HG03196 (cell line): ENCODE results near the gene KCNIP4.

ENCODE experiments used
- ATAC-seq: cut with Tn5 transposase; IDR thresholded peaks from one replicate; pipeline ENCODE4 v1.9.1; 2021; ENCODE audit not compliant: unreplicated experiment

The KCNIP4 gene

GRCh38 chr4:20890761-20891160, 1057.8 kb downstream of the KCNIP4 start:
- no peak for ATAC-seq

- ATAC-seq = no peak
Measured at GRCh38 chr4:20889901-20890300, 1058.7 kb downstream of the KCNIP4 start.

GRCh38 chr4:20883677-20884076, 1064.9 kb downstream of the KCNIP4 start:
- no peak for ATAC-seq

- no peak for ATAC-seq
Measured at GRCh38 chr4:20883231-20883630, 1065.3 kb downstream of the KCNIP4 start.

- ATAC-seq = no peak
Measured at GRCh38 chr4:20882500-20882899, 1066.1 kb downstream of the KCNIP4 start.

GRCh38 chr4:20881658-20882057, 1066.9 kb downstream of the KCNIP4 start:
- no peak for ATAC-seq

- no peak for ATAC-seq
Measured at GRCh38 chr4:20878806-20879205, 1069.8 kb downstream of the KCNIP4 start.

GRCh38 chr4:20870436-20870835, 1078.1 kb downstream of the KCNIP4 start:
- ATAC-seq = no peak

- no peak for ATAC-seq
Measured at GRCh38 chr4:20868108-20868507, 1080.5 kb downstream of the KCNIP4 start.

GRCh38 chr4:20860878-20861277, 1087.7 kb downstream of the KCNIP4 start:
- ATAC-seq = no peak

GRCh38 chr4:20859097-20859781, 1089.3 kb downstream of the KCNIP4 start:
- ATAC-seq = no peak

- no peak for ATAC-seq
Measured at GRCh38 chr4:20857081-20857480, 1091.5 kb downstream of the KCNIP4 start.

GRCh38 chr4:20847124-20847747, 1101.3 kb downstream of the KCNIP4 start:
- no peak for ATAC-seq

- ATAC-seq = no peak
Measured at GRCh38 chr4:20844311-20844710, 1104.3 kb downstream of the KCNIP4 start.

GRCh38 chr4:20840648-20841190, 1107.9 kb downstream of the KCNIP4 start:
- ATAC-seq = no peak

- no peak for ATAC-seq
Measured at GRCh38 chr4:20839957-20840356, 1108.6 kb downstream of the KCNIP4 start.

- no peak for ATAC-seq
Measured at GRCh38 chr4:20838476-20838875, 1110.1 kb downstream of the KCNIP4 start.

- ATAC-seq = no peak
Measured at GRCh38 chr4:20832826-20833225, 1115.7 kb downstream of the KCNIP4 start.

GRCh38 chr4:20831746-20832145, 1116.8 kb downstream of the KCNIP4 start:
- no peak for ATAC-seq

- no peak for ATAC-seq
Measured at GRCh38 chr4:20829617-20830357, 1118.8 kb downstream of the KCNIP4 start.

GRCh38 chr4:20825505-20825904, 1123.1 kb downstream of the KCNIP4 start:
- ATAC-seq = no peak

GRCh38 chr4:20816287-20816686, 1132.3 kb downstream of the KCNIP4 start:
- ATAC-seq = no peak
